Measurements from ENCODE around the gene TOMM20. TPM values are rescaled to one million over a fixed set of nuclear protein-coding genes. Genes with fewer than 3 reads are reported as not detected.
A peak's percentile ranks its signal among the peaks of the same experiment; 100 is the strongest.
"Not testable (repeated sequence)": the region's sequence is repeated elsewhere in the genome, so short reads cannot be mapped to it uniquely, and the experiment has no call there.

The TOMM20 gene
- total RNA-seq, 1 donor: 108 TPM

DNA sequence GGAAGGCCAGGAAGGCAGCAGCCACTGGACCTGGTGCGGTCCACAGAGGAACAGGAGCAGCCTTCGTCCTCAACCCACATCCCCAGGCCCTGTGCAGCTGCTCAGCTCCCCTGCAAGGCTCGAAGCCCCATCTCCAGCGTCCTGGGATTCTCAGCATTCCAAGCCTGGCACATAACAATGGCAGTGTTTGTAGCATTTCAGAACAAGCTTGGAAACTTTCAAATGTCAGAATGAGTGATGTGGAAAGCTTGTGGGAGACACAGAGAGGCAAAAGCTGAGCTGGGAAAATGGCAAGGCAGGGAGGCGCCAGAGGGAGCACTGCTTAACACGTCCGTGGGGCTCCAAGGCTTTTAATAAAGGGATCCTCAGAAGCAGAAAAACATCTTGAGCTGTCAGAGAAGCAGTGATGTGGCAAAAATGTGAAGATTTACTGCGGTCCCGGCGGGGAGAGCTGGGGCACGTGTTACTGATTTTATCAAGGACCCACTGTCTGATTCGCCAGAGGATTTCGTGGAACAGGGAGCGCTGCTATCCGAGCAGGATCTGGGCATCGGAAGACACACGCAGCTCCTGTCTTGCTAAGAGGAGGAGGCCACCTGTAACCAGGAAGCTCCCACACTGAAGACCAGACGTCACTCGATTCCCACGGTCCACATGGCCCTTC, 38.1 kb downstream of the TOMM20 start:
- Histone ChIP-seq H3K4me2 (ENCODE audit: insufficient read depth, low read length) (no peak overlapping the region), H3K79me2 (ENCODE audit: insufficient read depth, low read length) (no peaks in the 10 kb centered on the region), H3K27me3 (ENCODE audit: insufficient read depth, low read length) (no peaks in the 10 kb centered on the region), H3K36me3 (ENCODE audit: insufficient read depth, low read length) (no peaks in the 10 kb centered on the region), H4K20me1 (ENCODE audit: insufficient read depth, low read length) (no peaks in the 10 kb centered on the region), H3K9me3 (ENCODE audit: low read depth, low read length) (no peaks in the 10 kb centered on the region), H3K27ac (ENCODE audit: low read depth, low read length) (no peak overlapping the region), H3K4me3 (ENCODE audit: insufficient read depth, low read length) (no peak overlapping the region), H3K4me1 (ENCODE audit: insufficient read depth, low read length) (peaks cover 10% of the 10 kb centered on the region), H2AFZ (ENCODE audit: low read length) (peak overlapping the region; percentile 52)
- no peak for DNase-seq (ENCODE audit: insufficient read length, low spot score, missing footprints)
- TF ChIP-seq CTCF (IDR thresholded peaks at IDR 0.05; ENCODE audit: extremely low read depth, low read depth, low read length): no peak

DNA sequence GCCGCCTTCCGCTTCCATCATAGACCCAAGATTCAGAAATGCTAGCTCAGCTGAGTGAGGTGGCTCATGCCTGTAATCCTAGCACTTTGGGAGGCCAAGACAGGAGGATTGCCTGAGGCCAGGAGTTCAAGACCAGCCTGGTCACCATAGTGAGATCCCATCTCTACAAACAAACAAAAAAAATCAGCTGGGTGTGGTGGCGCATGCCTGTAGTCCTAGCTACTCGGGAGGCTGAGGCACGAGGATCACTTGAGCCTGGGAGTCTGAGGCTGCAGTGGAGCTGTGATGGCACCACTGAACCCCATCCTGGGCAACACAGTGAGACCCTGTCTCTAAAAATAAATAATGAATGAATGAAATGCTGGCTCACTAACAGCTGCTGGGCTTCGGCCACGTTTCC, 39.7 kb downstream of the TOMM20 start:
- DNase-seq (ENCODE audit: insufficient read length, low spot score, missing footprints): no peak
- Histone ChIP-seq H3K4me1 (ENCODE audit: insufficient read depth, low read length) (peaks cover 10% of the 10 kb centered on the region), H3K4me3 (ENCODE audit: insufficient read depth, low read length) (no peak overlapping the region), H4K20me1 (ENCODE audit: insufficient read depth, low read length) (no peaks in the 10 kb centered on the region), H3K4me2 (ENCODE audit: insufficient read depth, low read length) (no peak overlapping the region), H3K27ac (ENCODE audit: low read depth, low read length) (no peak overlapping the region), H3K27me3 (ENCODE audit: insufficient read depth, low read length) (no peaks in the 10 kb centered on the region), H3K79me2 (ENCODE audit: insufficient read depth, low read length) (no peaks in the 10 kb centered on the region), H3K9me3 (ENCODE audit: low read depth, low read length) (no peaks in the 10 kb centered on the region), H2AFZ (ENCODE audit: low read length) (no peak overlapping the region), H3K36me3 (ENCODE audit: insufficient read depth, low read length) (no peaks in the 10 kb centered on the region)
- no peak for TF ChIP-seq CTCF (IDR thresholded peaks at IDR 0.05; ENCODE audit: extremely low read depth, low read depth, low read length)

DNA sequence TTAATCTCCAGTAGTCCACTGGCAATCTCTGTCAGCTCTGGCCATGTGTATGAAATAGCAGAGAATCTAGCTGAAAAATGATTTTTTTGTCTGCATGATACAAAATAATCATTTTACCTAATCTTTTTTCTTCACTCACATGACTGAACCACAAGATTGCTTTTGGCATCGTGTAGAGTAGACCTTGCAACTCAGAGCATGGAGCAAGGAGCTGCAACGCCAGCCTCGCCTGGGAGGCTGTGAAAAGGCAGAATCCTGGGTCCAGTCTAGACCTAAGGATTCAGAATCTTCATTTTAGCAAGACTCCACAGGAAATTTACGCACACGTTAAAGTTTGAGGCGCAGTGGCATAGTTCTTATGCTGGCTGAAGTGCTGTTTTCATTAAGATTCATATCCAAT, 40.2 kb downstream of the TOMM20 start:
- H3K27ac ChIP-seq (ENCODE audit: low read depth, low read length): no peak overlapping the region
- H3K36me3 ChIP-seq (ENCODE audit: insufficient read depth, low read length): no peaks in the 10 kb centered on the region
- no peaks in the 10 kb centered on the region for H3K27me3 ChIP-seq (ENCODE audit: insufficient read depth, low read length)
- H3K4me3 ChIP-seq (ENCODE audit: insufficient read depth, low read length): no peak overlapping the region
- TF ChIP-seq CTCF (IDR thresholded peaks at IDR 0.05; ENCODE audit: extremely low read depth, low read depth, low read length): no peak
- no peaks in the 10 kb centered on the region for H4K20me1 ChIP-seq (ENCODE audit: insufficient read depth, low read length)
- no peak for DNase-seq (ENCODE audit: insufficient read length, low spot score, missing footprints)
- H3K79me2 ChIP-seq (ENCODE audit: insufficient read depth, low read length): no peaks in the 10 kb centered on the region
- H3K9me3 ChIP-seq (ENCODE audit: low read depth, low read length): no peaks in the 10 kb centered on the region
- peaks cover 7% of the 10 kb centered on the region for H3K4me1 ChIP-seq (ENCODE audit: insufficient read depth, low read length)
- H3K4me2 ChIP-seq (ENCODE audit: insufficient read depth, low read length): no peak overlapping the region
- H2AFZ ChIP-seq (ENCODE audit: low read length): no peak overlapping the region

- no peaks in the 10 kb centered on the region for H3K9me3 ChIP-seq (ENCODE audit: low read depth, low read length)
Observed at GRCh38 chr1:235087906-235088305, 40.7 kb downstream of the TOMM20 start.

DNA sequence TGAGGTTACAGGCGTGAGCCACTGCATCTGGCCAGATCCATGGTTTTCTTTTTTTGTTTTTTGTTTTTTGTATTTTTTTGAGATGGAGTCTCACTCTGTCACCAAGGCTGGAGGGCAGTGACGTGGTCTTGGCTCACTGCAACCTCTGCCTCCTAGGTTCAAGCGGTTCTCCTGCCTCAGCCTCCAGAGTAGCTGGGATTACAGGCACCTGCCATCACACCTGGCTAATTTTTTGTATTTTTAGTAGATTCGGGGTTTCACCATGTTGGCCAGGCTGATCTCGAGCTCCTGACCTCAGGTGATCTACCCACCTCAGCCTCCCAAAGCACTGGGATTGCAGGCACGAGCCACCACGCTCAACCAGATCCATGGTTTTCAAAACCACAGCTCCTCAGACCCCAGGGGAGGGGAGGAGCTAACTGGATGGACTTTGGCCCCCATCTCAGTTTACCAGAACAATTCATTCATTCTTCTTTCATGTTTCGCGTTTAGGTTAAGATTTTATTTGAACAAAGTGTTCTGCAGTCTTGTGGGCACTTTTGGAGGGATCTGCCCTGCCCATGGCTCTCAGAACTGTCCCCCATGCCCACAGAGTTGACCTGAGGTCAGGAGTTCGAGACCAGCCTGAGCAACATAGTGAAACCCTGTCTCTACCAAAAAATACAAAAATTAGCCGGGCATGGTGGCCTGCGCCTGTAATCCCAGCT, 43.1 kb downstream of the TOMM20 start:
- H3K4me1 ChIP-seq (ENCODE audit: insufficient read depth, low read length); DNase-seq (ENCODE audit: insufficient read length, low spot score, missing footprints); H4K20me1 ChIP-seq (ENCODE audit: insufficient read depth, low read length); H3K4me3 ChIP-seq (ENCODE audit: insufficient read depth, low read length); H3K4me2 ChIP-seq (ENCODE audit: insufficient read depth, low read length); H3K79me2 ChIP-seq (ENCODE audit: insufficient read depth, low read length); H3K27me3 ChIP-seq (ENCODE audit: insufficient read depth, low read length); H2AFZ ChIP-seq (ENCODE audit: low read length); H3K27ac ChIP-seq (ENCODE audit: low read depth, low read length); H3K36me3 ChIP-seq (ENCODE audit: insufficient read depth, low read length); H3K9me3 ChIP-seq (ENCODE audit: low read depth, low read length): not testable (repeated sequence)

More at GRCh38 chr1:235087906-235088305, 40.7 kb downstream of the TOMM20 start:
- Histone ChIP-seq H3K27me3 (ENCODE audit: insufficient read depth, low read length) (no peaks in the 10 kb centered on the region), H3K4me2 (ENCODE audit: insufficient read depth, low read length) (no peak overlapping the region), H3K4me3 (ENCODE audit: insufficient read depth, low read length) (no peak overlapping the region), H3K36me3 (ENCODE audit: insufficient read depth, low read length) (no peaks in the 10 kb centered on the region), H3K79me2 (ENCODE audit: insufficient read depth, low read length) (no peaks in the 10 kb centered on the region), H2AFZ (ENCODE audit: low read length) (no peak overlapping the region), H3K27ac (ENCODE audit: low read depth, low read length) (no peak overlapping the region), H4K20me1 (ENCODE audit: insufficient read depth, low read length) (no peaks in the 10 kb centered on the region), H3K4me1 (ENCODE audit: insufficient read depth, low read length) (peaks cover 7% of the 10 kb centered on the region)
- DNase-seq (ENCODE audit: insufficient read length, low spot score, missing footprints): no peak
- TF ChIP-seq CTCF (IDR thresholded peaks at IDR 0.05; ENCODE audit: extremely low read depth, low read depth, low read length): no peak

GRCh38 chr1:235080788-235081187, 47.8 kb downstream of the TOMM20 start:
- H2AFZ ChIP-seq (ENCODE audit: low read length); H3K27ac ChIP-seq (ENCODE audit: low read depth, low read length); H3K4me2 ChIP-seq (ENCODE audit: insufficient read depth, low read length); DNase-seq (ENCODE audit: insufficient read length, low spot score, missing footprints); H3K79me2 ChIP-seq (ENCODE audit: insufficient read depth, low read length); H3K36me3 ChIP-seq (ENCODE audit: insufficient read depth, low read length); H3K4me3 ChIP-seq (ENCODE audit: insufficient read depth, low read length); H4K20me1 ChIP-seq (ENCODE audit: insufficient read depth, low read length); H3K27me3 ChIP-seq (ENCODE audit: insufficient read depth, low read length); H3K9me3 ChIP-seq (ENCODE audit: low read depth, low read length): not testable (repeated sequence)
- H3K4me1 ChIP-seq (ENCODE audit: insufficient read depth, low read length): peaks cover 29% of the 10 kb centered on the region

Data from osteoblast (primary cell).